ENCODE measurements around the gene PDGFRB. TPM values are rescaled to one million over a fixed set of nuclear protein-coding genes. Genes with fewer than 3 reads are reported as not detected.

The PDGFRB gene
- total and polyA plus RNA-seq, 4 donors: 33.6 to 215 (median 78.3) TPM

- Histone ChIP-seq H3K4me3 (no peak overlapping the region), H3K9me3 (ENCODE audit: control insufficient read depth in 4 of 4, insufficient read depth in 3 of 4, low read length in 3 of 4) (no peaks in the 10 kb centered on the region), H3K36me3 (ENCODE audit: control insufficient read depth in 4 of 4, insufficient read depth in 4 of 4, low read length in 4 of 4) (peaks cover 0 to 3% (median 0%) of the 10 kb centered on the region in 4 donors), H3K27ac (ENCODE audit: low read depth in 1 of 2, low read length in 1 of 2) (peak overlapping the region; percentile 21 to 57), H3K27me3 (ENCODE audit: control insufficient read depth in 3 of 3, insufficient read depth in 3 of 3, low read length in 2 of 3) (no peaks in the 10 kb centered on the region), H3K9ac (ENCODE audit: insufficient read depth in 1 of 2, low read length in 2 of 2) (no peak overlapping the region), H3K4me1 (ENCODE audit: control insufficient read depth in 5 of 5, insufficient read depth in 5 of 5, low read length in 5 of 5) (peaks cover 4 to 99% (median 57%) of the 10 kb centered on the region in 5 donors)
- DNase-seq (peak in 1 of 3 donors; percentile 47), ATAC-seq (ENCODE audit: insufficient read depth, low FRiP score) (no peak)
- TF ChIP-seq CTCF (IDR thresholded peaks at IDR 0.05; ENCODE audit: control extremely low read depth, extremely low read depth): no peak
- WGBS, 2 donors: 67 to 68% methylated on average over 14 of the region's 14 CpGs
Observed at GRCh38 chr5:150142185-150142958, 13.3 kb downstream of the PDGFRB start.

DNA sequence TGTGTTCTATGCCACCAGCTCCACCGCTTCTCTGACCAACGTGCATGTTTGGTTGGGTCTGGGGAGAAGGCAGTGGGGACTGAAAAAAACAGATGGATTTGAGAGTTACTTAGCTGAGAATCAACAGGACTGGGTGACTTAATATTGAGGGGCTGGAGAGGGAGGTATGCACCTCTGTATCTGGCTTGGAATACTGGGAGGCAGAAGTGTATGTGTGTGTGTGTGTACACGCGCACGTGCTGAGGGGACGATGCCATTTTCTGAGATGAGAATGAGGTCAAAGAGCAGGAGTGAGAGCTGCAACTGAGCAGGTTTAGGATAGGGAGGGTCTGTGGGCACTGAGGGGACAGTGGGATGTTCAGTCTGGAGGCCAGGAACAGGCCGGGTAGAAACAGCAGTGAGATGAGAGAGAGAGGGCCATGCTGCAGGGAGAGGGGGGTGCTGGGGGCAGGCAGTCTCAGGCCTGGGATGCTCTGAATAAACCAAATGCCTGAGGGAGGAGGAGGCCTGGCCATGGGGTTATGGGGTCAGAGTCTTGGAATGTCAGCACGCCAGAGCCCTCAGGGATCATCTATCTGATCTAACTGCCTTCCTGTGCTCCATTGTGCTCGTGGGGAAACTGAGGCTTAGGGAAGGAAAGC lies 14.0 kb downstream of the PDGFRB start:
- WGBS, 2 donors: 77 to 90% methylated on average over 9 of the region's 9 CpGs
- Histone ChIP-seq H3K9ac (ENCODE audit: insufficient read depth in 1 of 2, low read length in 2 of 2) (no peak overlapping the region), H3K36me3 (ENCODE audit: control insufficient read depth in 4 of 4, insufficient read depth in 4 of 4, low read length in 4 of 4) (peaks cover 0 to 3% (median 1%) of the 10 kb centered on the region in 4 donors), H3K27me3 (ENCODE audit: control insufficient read depth in 3 of 3, insufficient read depth in 3 of 3, low read length in 2 of 3) (no peaks in the 10 kb centered on the region), H3K4me1 (ENCODE audit: control insufficient read depth in 5 of 5, insufficient read depth in 5 of 5, low read length in 5 of 5) (peaks cover 5 to 99% (median 64%) of the 10 kb centered on the region in 5 donors), H3K4me3 (no peak overlapping the region), H3K27ac (ENCODE audit: low read depth in 1 of 2, low read length in 1 of 2) (peak overlapping the region in 1 of 2 donors; percentile 57), H3K9me3 (ENCODE audit: control insufficient read depth in 4 of 4, insufficient read depth in 3 of 4, low read length in 3 of 4) (no peaks in the 10 kb centered on the region)
- no peak for TF ChIP-seq CTCF (IDR thresholded peaks at IDR 0.05; ENCODE audit: control extremely low read depth, extremely low read depth)
- DNase-seq: no peak
- ATAC-seq (ENCODE audit: insufficient read depth, low FRiP score): no peak

- Histone ChIP-seq H3K36me3 (ENCODE audit: control insufficient read depth in 4 of 4, insufficient read depth in 4 of 4, low read length in 4 of 4) (peaks cover 0 to 7% (median 1%) of the 10 kb centered on the region in 4 donors), H3K4me3 (no peak overlapping the region), H3K27me3 (ENCODE audit: control insufficient read depth in 3 of 3, insufficient read depth in 3 of 3, low read length in 2 of 3) (no peaks in the 10 kb centered on the region), H3K9ac (ENCODE audit: insufficient read depth in 1 of 2, low read length in 2 of 2) (peak overlapping the region in 1 of 2 donors; percentile 33), H3K9me3 (ENCODE audit: control insufficient read depth in 4 of 4, insufficient read depth in 3 of 4, low read length in 3 of 4) (no peaks in the 10 kb centered on the region), H3K4me1 (ENCODE audit: control insufficient read depth in 5 of 5, insufficient read depth in 5 of 5, low read length in 5 of 5) (peaks cover 5 to 100% (median 64%) of the 10 kb centered on the region in 5 donors), H3K27ac (ENCODE audit: low read depth in 1 of 2, low read length in 1 of 2) (peak overlapping the region in 1 of 2 donors; percentile 63)
- DNase-seq (peak; percentile 89 to 94 (median 93)), ATAC-seq (ENCODE audit: insufficient read depth, low FRiP score) (no peak)
- no peak for TF ChIP-seq CTCF (IDR thresholded peaks at IDR 0.05; ENCODE audit: control extremely low read depth, extremely low read depth)
- 66 to 72% methylated on average over 11 of the region's 11 CpGs for WGBS, 2 donors
Observed at GRCh38 chr5:150140830-150141229, 14.8 kb downstream of the PDGFRB start.

Measured in lung (tissue), 12 donors.